ENCODE data around the gene PPP1R26. TPM values are rescaled to one million over a fixed set of nuclear protein-coding genes. Genes with fewer than 3 reads are reported as not detected.

Gene PPP1R26
- total RNA-seq, 1 donor from 2014 or later = 7.9 TPM

DNA sequence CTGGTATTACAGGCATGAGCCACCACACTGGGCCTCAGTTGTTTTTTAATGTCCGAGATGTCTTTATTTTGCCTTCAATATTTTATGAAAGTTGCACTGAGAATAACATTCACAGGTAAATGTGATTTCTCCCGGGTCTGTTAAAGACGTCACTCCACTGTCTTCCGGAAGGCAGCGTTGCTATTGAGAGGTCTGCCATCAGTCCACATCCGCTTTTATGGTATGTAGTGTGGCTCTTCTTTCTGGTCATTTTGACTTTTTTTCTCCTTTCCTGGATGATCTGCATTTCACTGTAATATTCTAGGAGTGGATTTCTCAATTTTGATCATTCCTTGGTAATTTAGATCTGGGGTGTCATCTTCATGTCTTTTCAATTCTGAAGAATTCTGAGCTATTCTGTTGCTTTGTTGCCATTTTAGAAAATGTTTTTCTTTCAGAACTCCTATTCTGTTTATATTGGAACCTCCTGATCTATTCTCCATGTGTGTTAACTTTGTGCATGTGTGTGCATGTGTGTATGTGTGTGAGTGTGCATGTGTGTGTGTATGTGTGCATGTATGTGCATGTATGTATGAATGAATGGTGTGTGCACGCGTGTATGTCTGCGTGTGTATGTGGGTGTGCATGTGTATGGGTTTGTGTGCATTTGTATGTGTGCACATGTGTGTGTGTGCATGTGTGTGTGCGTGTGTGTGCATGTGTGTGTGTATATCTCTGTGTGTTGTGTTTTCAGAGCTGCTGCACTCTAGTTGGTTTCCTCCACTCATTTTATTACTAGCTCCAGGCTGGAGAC is 39.8 kb downstream of the PPP1R26 start:
- intact Hi-C loops (cut with DNase I) = no loop called here

GRCh38 chr9:135520916-135521607 is 41.5 kb downstream of the PPP1R26 start, which contains the start of gene LCN1:
Gene LCN1, plus strand, starts transcription at chr9:135521440. Its CDS starts 58 bp downstream, at chr9:135521498.
- Histone ChIP-seq H3K27ac (no peak within 1 kb of the TSS), H3K27me3 (no peaks in the 10 kb centered on the region), H3K4me1 (no peaks in the 10 kb centered on the region), H3K4me3 (no peak within 1 kb of the TSS), H3K9me3 (no peaks in the 10 kb centered on the region), H3K36me3 (no peaks in the 10 kb centered on the region)
- no peak for DNase-seq (ENCODE audit: extremely low spot score in 2 of 2)
- intact Hi-C loops (cut with DNase I) = no loop called here
- no peak for TF ChIP-seq POLR2A (IDR thresholded peaks at IDR 0.05)
- no peak for TF ChIP-seq POLR2AphosphoS5 (IDR thresholded peaks at IDR 0.05; ENCODE audit: insufficient read depth in 1 of 2, low read depth in 1 of 2)
- TF ChIP-seq CTCF (IDR thresholded peaks at IDR 0.05) = no peak

More for the DNA sequence above, 39.8 kb downstream of the PPP1R26 start:
- Histone ChIP-seq H3K4me1 (no peaks in the 10 kb centered on the region), H3K36me3 (no peaks in the 10 kb centered on the region), H3K4me3 (no peak overlapping the region), H3K27ac (no peak overlapping the region), H3K27me3 (no peaks in the 10 kb centered on the region), H3K9me3 (no peaks in the 10 kb centered on the region)
- TF ChIP-seq CTCF (IDR thresholded peaks at IDR 0.05) (no peak), POLR2A (IDR thresholded peaks at IDR 0.05) (no peak), POLR2AphosphoS5 (IDR thresholded peaks at IDR 0.05; ENCODE audit: insufficient read depth in 1 of 2, low read depth in 1 of 2) (no peak)
- DNase-seq (ENCODE audit: extremely low spot score in 2 of 2) = no peak

DNA sequence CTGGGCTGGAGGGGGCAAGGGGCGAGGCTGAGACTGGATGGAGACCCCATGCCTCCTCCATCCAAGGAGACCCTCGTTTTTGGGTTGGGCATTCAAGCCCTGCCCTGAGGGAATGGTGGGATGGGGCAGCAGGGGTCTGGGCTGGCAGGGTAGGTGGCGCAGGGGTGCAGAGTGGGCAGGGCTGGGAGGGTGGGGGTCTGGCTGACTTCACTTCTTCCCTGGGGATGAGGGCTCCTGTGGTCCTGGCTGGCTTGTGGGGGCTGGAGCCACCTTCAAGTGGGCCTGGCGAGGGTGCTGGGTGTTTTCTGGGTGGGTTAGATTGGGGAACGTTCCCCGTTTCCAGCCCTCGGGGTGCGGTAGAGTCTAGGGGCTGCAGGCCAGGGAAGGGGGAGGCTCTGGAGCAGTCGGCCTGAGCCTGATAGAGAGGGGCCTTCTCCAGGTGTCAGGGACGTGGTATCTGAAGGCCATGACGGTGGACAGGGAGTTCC is 42.1 kb downstream of the PPP1R26 start:
- intact Hi-C loops (cut with DNase I) = no loop called here
- DNase-seq (ENCODE audit: extremely low spot score in 2 of 2) = no peak
- Histone ChIP-seq H3K27me3 (no peaks in the 10 kb centered on the region), H3K4me1 (no peaks in the 10 kb centered on the region), H3K36me3 (no peaks in the 10 kb centered on the region), H3K4me3 (no peak overlapping the region), H3K9me3 (no peaks in the 10 kb centered on the region), H3K27ac (no peak overlapping the region)
- TF ChIP-seq POLR2AphosphoS5 (IDR thresholded peaks at IDR 0.05; ENCODE audit: insufficient read depth in 1 of 2, low read depth in 1 of 2) (no peak), CTCF (IDR thresholded peaks at IDR 0.05) (no peak), POLR2A (IDR thresholded peaks at IDR 0.05) (no peak)

DNA sequence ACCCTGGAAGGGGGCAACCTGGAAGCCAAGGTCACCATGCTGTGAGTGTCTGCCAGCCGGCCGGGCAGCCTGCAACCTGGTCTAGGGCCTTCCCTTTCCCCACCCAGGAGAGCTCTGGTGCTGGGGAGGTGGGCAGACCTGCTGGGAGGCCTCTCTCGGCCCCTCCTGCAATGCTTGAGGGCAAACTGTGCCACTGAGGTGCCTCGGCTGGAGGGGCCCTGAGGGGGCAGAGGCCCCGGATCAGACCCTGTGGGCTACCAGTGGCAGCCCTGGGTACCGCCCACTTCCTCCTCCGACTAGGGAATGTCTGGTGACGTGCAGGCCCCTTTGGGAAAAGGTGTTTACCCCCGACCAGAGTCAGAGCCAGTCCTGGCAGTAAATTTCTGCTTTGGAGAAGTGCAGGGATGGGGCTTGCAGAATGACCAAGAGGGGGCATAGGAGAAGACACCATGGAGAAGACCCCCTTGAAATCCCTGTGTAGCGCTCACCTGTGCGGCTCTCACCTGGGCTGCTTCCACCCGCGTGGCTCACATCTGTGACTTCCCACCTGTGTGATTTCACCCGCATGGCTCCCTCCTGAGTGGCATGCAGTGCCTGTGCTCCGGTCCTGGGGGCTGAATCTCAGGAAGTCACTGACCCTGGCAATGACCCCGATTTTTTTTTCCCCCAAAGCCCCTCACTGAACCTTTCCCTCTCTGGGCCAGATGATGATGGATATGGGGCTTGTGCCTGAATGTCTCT is 42.7 kb downstream of the PPP1R26 start:
- Histone ChIP-seq H3K9me3 (no peaks in the 10 kb centered on the region), H3K27me3 (no peaks in the 10 kb centered on the region), H3K4me3 (no peak overlapping the region), H3K4me1 (no peaks in the 10 kb centered on the region), H3K36me3 (no peaks in the 10 kb centered on the region), H3K27ac (no peak overlapping the region)
- intact Hi-C loops (cut with DNase I) = no loop called here
- TF ChIP-seq POLR2A (IDR thresholded peaks at IDR 0.05) (no peak), POLR2AphosphoS5 (IDR thresholded peaks at IDR 0.05; ENCODE audit: insufficient read depth in 1 of 2, low read depth in 1 of 2) (no peak), CTCF (IDR thresholded peaks at IDR 0.05) (no peak)
- DNase-seq (ENCODE audit: extremely low spot score in 2 of 2) = no peak
